Measurements from ENCODE around the gene OR5AN1.
"Not testable (repeated sequence)": the region's sequence is repeated elsewhere in the genome, so short reads cannot be mapped to it uniquely, and the experiment has no call there.

OR5AN1 gene

DNA sequence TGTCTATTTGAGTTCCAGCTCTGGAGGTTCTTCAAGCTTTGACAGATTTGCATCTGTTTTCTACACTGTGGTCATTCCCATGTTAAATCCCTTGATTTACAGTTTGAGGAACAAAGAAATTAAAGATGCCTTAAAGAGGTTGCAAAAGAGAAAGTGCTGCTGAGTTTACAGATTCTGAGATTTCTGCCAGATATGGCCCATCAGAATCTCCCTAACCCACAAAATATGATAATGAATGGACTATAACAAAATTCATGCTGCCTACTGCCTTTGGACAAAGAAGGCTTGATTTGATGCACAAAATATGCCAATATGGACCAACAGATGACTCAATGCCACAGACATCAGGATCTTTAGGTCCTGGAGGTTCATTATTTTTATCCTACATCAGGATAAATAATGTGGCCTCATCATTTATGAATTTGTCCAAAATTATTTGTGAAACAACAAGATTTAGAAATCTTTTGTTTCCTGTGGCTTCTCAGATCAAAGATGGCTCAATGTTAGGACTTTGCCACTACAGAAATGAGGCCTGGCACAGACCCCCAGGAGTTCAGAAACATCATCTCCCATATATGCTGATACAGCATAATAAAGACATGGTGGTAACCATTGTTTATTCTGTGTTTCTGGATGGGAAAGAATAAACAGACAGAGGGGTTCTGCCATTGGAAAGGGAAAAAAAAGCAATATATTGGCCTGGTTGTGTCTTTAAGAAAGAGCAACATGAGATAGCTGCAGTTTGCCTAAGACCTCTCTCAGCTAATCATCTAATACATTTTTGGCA is 6.7 kb downstream of the OR5AN1 start:
- CTCF ChIA-PET: no interaction called here
- no peak for DNase-seq (ENCODE audit: extremely low spot score)
- POLR2A ChIA-PET: no interaction called here
- no peak for TF ChIP-seq CTBP1 (IDR thresholded peaks at IDR 0.05; ENCODE audit: borderline replicate concordance)
- TF ChIP-seq, protein P1, sequence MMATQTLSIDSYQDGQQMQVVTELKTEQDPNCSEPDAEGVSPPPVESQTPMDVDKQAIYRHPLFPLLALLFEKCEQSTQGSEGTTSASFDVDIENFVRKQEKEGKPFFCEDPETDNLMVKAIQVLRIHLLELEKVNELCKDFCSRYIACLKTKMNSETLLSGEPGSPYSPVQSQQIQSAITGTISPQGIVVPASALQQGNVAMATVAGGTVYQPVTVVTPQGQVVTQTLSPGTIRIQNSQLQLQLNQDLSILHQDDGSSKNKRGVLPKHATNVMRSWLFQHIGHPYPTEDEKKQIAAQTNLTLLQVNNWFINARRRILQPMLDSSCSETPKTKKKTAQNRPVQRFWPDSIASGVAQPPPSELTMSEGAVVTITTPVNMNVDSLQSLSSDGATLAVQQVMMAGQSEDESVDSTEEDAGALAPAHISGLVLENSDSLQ (IDR thresholded peaks at IDR 0.05): no peak
- no peak for TF ChIP-seq SP1 (IDR thresholded peaks at IDR 0.05)
- TF ChIP-seq NFRKB (IDR thresholded peaks at IDR 0.05): no peak
- TF ChIP-seq L3MBTL2 (conservative IDR thresholded peaks at IDR 0.05): no peak
- TF ChIP-seq LEF1 (IDR thresholded peaks at IDR 0.05; ENCODE audit: borderline replicate concordance): no peak
- no peak for TF ChIP-seq ARNT (IDR thresholded peaks at IDR 0.05)
- TF ChIP-seq FOXK2 (IDR thresholded peaks at IDR 0.05): no peak
- TF ChIP-seq TARDBP (IDR thresholded peaks at IDR 0.05): no peak
- no peak for TF ChIP-seq HDGF (IDR thresholded peaks at IDR 0.05; ENCODE audit: borderline replicate concordance)

GRCh38 chr11:59368238-59369022 is 9.7 kb downstream of the OR5AN1 start:
- TF ChIP-seq ARNT (IDR thresholded peaks at IDR 0.05) (no peak), L3MBTL2 (conservative IDR thresholded peaks at IDR 0.05) (no peak), FOXK2 (IDR thresholded peaks at IDR 0.05) (no peak), SP1 (IDR thresholded peaks at IDR 0.05) (no peak), BHLHE40 (IDR thresholded peaks at IDR 0.05; ENCODE audit: borderline replicate concordance) (no peak), NFRKB (IDR thresholded peaks at IDR 0.05) (no peak), ZNF384 (IDR thresholded peaks at IDR 0.05) (no peak), ELF4 (IDR thresholded peaks at IDR 0.05) (no peak), SUZ12 (IDR thresholded peaks at IDR 0.05) (no peak), LEF1 (IDR thresholded peaks at IDR 0.05; ENCODE audit: borderline replicate concordance) (no peak), CTBP1 (IDR thresholded peaks at IDR 0.05; ENCODE audit: borderline replicate concordance) (no peak), FOXM1 (IDR thresholded peaks at IDR 0.05; ENCODE audit: borderline replicate concordance) (no peak), HDGF (IDR thresholded peaks at IDR 0.05; ENCODE audit: borderline replicate concordance) (no peak)
- TF ChIP-seq, protein P1 (IDR thresholded peaks at IDR 0.05): no peak
- POLR2A ChIA-PET: no interaction called here
- DNase-seq (ENCODE audit: extremely low spot score): no peak
- CTCF ChIA-PET: no interaction called here

- CTCF ChIA-PET; DNase-seq (ENCODE audit: extremely low spot score); POLR2A ChIA-PET: not testable (repeated sequence)
Observed at GRCh38 chr11:59372324-59372723, 13.6 kb downstream of the OR5AN1 start.

DNA sequence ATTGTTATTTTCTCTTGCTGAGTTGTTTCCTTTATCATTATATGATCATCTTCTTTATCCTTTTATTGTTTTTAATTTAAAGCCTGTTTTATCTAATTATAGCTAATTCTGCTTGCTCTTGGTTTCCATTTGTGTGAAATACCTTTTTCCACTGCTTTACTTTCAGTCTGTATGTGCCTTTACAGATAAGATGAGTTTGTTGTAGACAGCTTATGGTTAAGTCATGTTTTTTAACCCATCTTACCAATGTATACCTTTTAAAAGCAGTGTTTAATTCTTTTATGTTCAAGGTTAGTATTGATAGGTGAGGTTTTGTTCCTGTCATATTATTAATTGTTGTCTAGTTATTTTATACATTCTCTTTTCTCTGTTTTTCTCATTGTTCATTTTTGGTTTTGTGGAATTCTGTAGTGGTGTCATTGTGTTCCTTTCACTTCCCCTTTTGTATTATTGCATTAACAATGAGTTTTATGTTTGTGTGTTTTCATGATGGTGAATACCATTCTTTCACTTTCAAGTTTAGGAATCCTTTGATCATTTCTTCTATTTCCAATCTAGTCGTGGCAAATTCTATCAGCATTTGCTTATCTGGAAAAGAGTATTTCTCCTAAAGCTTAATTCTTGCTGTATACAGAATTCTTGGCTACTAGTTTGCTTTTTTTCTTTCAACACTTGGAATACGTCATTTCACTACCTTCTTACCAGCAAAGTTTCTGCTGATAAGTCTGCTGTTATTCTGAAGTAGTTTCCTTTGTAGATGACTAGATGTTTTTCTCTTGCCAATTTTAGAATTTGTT is 21.8 kb downstream of the OR5AN1 start:
- TF ChIP-seq SP1 (IDR thresholded peaks at IDR 0.05): no peak
- TF ChIP-seq, protein P1 (IDR thresholded peaks at IDR 0.05): no peak
- no peak for TF ChIP-seq LEF1 (IDR thresholded peaks at IDR 0.05; ENCODE audit: borderline replicate concordance)
- no peak for TF ChIP-seq HDGF (IDR thresholded peaks at IDR 0.05; ENCODE audit: borderline replicate concordance)
- TF ChIP-seq TARDBP (IDR thresholded peaks at IDR 0.05): no peak
- no peak for TF ChIP-seq ARNT (IDR thresholded peaks at IDR 0.05)
- no peak for TF ChIP-seq L3MBTL2 (conservative IDR thresholded peaks at IDR 0.05)
- TF ChIP-seq CTBP1 (IDR thresholded peaks at IDR 0.05; ENCODE audit: borderline replicate concordance): no peak
- no peak for TF ChIP-seq SUZ12 (IDR thresholded peaks at IDR 0.05)
- TF ChIP-seq NFRKB (IDR thresholded peaks at IDR 0.05): no peak
- TF ChIP-seq ZNF384 (IDR thresholded peaks at IDR 0.05): no peak
- no peak for TF ChIP-seq ELF4 (IDR thresholded peaks at IDR 0.05)
- no peak for TF ChIP-seq FOXK2 (IDR thresholded peaks at IDR 0.05)
- no peak for DNase-seq (ENCODE audit: extremely low spot score)
- ChIA-PET POLR2A (no interaction called here), CTCF (no interaction called here)

GRCh38 chr11:59394186-59394585 is 35.5 kb downstream of the OR5AN1 start:
- CTCF ChIA-PET: no interaction called here
- DNase-seq (ENCODE audit: extremely low spot score): no peak
- POLR2A ChIA-PET: no interaction called here
- TF ChIP-seq LEF1 (IDR thresholded peaks at IDR 0.05; ENCODE audit: borderline replicate concordance) (no peak), SP1 (IDR thresholded peaks at IDR 0.05) (no peak), FOXM1 (IDR thresholded peaks at IDR 0.05; ENCODE audit: borderline replicate concordance) (no peak), SUZ12 (IDR thresholded peaks at IDR 0.05) (no peak)
